RWPE2 (cell line): ENCODE data around the gene TMTC4.

Experiments used
- ATAC-seq: fragments of 200-7000 bp; cut with Tn5 transposase; 3 replicates; pipeline ENCODE4 v1.9.1; 2021; ENCODE audit warnings: low read depth
- DNase-seq: peaks from one replicate; pipeline ENCODE4 v3.0.0-alpha.2; 2020; ENCODE audit warnings: low spot score
- H3K27ac ChIP-seq: fragments of 450-650 bp; 2 replicates; pipeline ENCODE4 v1.5.1; 2017; ENCODE audit warnings: mild to moderate bottlenecking; ENCODE audit not compliant: poor library complexity, severe bottlenecking
- H3K27me3 ChIP-seq: fragments of 250-450 bp; sonication (Bioruptor Pico); 2 replicates; pipeline ENCODE4 v1.5.1; 2021; ENCODE audit warnings: mild to moderate bottlenecking, moderate library complexity; ENCODE audit not compliant: insufficient read depth, poor library complexity, severe bottlenecking
- H3K36me3 ChIP-seq: fragments of 250-450 bp; sonication (Bioruptor Pico); 2 replicates; pipeline ENCODE4 v1.5.1; 2020; ENCODE audit warnings: low read depth, mild to moderate bottlenecking, moderate library complexity
- H3K4me1 ChIP-seq: fragments of 250-450 bp; sonication (Bioruptor Pico); 2 replicates; pipeline ENCODE4 v1.5.1; 2021; ENCODE audit warnings: mild to moderate bottlenecking, moderate library complexity; ENCODE audit not compliant: insufficient read depth, poor library complexity, severe bottlenecking
- H3K4me3 ChIP-seq: fragments of 250-450 bp; sonication (Bioruptor Pico); 2 replicates; pipeline ENCODE4 v1.5.1; 2021; ENCODE audit warnings: mild to moderate bottlenecking, moderate library complexity; ENCODE audit not compliant: severe bottlenecking
- H3K9me3 ChIP-seq: fragments of 250-450 bp; sonication (Bioruptor Pico); 2 replicates; pipeline ENCODE4 v1.5.1; 2021; ENCODE audit warnings: mild to moderate bottlenecking, moderate library complexity; ENCODE audit not compliant: severe bottlenecking
- TF ChIP-seq, protein P1 (sequence below): fragments of 450-650 bp; IDR thresholded peaks from one replicate; pipeline ENCODE4 v1.5.1; 2017; ENCODE audit warnings: mild to moderate bottlenecking, moderate library complexity; ENCODE audit not compliant: poor library complexity, severe bottlenecking

Gene TMTC4

DNA sequence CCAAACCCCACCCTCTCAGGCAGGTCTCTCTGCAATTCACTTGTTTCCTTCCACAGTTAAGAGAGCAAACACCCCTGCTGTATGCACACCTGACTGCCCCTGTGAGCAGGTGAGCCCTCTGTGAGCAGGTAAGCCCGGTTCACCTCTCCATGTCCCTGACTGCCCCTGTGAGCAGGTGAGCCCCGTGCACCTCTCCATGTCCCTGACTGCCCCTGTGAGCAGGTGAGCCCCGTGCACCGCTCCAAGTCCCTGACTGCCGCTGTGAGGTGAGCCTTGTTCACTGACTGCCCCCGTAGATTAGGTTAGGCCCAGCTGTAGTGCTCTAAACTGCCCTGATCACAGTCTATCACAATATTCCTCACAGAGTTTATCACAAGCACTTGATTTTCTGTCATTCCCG, 29.2 kb downstream of the TMTC4 start:
- Histone ChIP-seq H3K4me1 (no peaks in the 10 kb centered on the region), H3K27me3 (no peaks in the 10 kb centered on the region), H3K36me3 (0 out of 2 replicates have a peak, but pooled peaks cover 4% of the 10 kb centered on the region), H3K4me3 (no peak overlapping the region), H3K9me3 (no peaks in the 10 kb centered on the region), H3K27ac (no peak overlapping the region)
- TF ChIP-seq, protein P1, sequence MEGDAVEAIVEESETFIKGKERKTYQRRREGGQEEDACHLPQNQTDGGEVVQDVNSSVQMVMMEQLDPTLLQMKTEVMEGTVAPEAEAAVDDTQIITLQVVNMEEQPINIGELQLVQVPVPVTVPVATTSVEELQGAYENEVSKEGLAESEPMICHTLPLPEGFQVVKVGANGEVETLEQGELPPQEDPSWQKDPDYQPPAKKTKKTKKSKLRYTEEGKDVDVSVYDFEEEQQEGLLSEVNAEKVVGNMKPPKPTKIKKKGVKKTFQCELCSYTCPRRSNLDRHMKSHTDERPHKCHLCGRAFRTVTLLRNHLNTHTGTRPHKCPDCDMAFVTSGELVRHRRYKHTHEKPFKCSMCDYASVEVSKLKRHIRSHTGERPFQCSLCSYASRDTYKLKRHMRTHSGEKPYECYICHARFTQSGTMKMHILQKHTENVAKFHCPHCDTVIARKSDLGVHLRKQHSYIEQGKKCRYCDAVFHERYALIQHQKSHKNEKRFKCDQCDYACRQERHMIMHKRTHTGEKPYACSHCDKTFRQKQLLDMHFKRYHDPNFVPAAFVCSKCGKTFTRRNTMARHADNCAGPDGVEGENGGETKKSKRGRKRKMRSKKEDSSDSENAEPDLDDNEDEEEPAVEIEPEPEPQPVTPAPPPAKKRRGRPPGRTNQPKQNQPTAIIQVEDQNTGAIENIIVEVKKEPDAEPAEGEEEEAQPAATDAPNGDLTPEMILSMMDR, result no peak
- DNase-seq, result no peak
- ATAC-seq, result no peak

DNA sequence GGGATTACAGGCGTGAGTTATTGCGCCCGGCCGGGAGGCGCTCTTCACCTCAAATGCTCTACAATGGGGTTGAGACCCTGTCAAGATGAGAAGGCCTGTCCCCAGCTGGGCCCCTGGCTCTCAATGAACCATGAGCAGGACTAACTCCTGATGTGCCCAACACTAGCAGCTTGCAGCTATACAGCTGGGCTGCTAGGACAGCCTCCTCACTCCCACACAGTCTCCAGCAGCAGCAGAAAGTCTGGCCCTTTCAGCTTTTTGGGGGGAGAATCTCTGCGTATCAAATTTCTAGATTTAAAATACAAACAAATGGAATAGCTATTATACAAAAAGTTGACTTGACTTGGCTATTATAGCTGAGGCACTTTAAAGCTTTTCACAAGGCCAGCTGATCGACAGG, 30.2 kb downstream of the TMTC4 start:
- no peak for ATAC-seq
- no peaks in the 10 kb centered on the region for H3K4me1 ChIP-seq
- no peak overlapping the region for H3K4me3 ChIP-seq
- no peaks in the 10 kb centered on the region for H3K27me3 ChIP-seq
- peaks cover 7% of the 10 kb centered on the region; the same call in 1 of the 2 replicates for H3K36me3 ChIP-seq
- DNase-seq, result no peak
- H3K9me3 ChIP-seq, result no peaks in the 10 kb centered on the region
- H3K27ac ChIP-seq, result no peak overlapping the region
- TF ChIP-seq, protein P1, result no peak

DNA sequence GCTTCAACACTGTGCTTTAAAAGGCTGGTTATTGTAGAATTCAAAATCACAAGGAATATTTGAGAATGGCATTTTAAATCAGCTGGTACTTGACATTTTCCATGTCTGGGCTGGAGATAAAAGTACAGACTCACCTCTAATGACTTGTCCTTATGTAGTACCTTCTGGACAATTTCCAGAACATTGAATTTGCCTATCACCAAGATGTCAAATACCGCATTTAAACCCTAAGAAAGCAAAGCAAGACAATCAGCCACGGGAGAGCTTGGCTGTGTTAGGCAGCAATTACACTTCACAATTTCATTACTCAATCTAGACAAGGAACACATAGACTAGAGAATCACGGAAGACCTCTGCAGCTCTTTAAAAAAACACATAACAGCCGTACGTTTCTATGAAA, 36.8 kb downstream of the TMTC4 start:
- TF ChIP-seq, protein P1, result no peak
- ATAC-seq, result no peak
- H3K36me3 ChIP-seq, result peaks cover 40% of the 10 kb centered on the region

DNA sequence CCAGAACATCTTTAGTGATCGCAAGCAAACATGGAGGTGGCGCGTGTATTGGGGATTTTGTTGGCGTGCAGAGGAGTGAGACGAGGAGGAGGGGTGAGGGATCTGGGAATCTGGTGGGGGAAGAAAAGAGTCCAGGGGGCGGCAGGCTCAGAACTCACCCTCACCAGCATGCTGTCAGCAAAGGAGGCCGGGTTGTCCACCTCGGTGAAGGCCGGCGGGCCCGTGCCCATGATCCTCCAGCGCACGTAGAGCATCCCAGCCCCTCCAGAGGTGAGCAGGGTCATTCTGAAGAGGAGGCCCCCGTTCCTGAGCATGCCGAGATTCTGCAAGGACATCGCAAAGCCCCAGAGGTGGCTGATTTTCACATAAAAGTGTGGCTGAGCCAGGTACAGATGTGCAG, 37.2 kb downstream of the TMTC4 start:
- H3K27me3 ChIP-seq, result no peaks in the 10 kb centered on the region
- peaks cover 6% of the 10 kb centered on the region for H3K4me1 ChIP-seq
- no peaks in the 10 kb centered on the region for H3K9me3 ChIP-seq
- DNase-seq (no peak), ATAC-seq (no peak)
- H3K4me3 ChIP-seq, result no peak overlapping the region
- H3K27ac ChIP-seq, result no peak overlapping the region
- TF ChIP-seq, protein P1, result no peak
- H3K36me3 ChIP-seq, result peaks cover 44% of the 10 kb centered on the region

More for the DNA sequence above, 36.8 kb downstream of the TMTC4 start:
- Histone ChIP-seq H3K4me3 (no peak overlapping the region), H3K27ac (no peak overlapping the region), H3K4me1 (peaks cover 6% of the 10 kb centered on the region), H3K27me3 (no peaks in the 10 kb centered on the region), H3K9me3 (no peaks in the 10 kb centered on the region)
- no peak for DNase-seq

DNA sequence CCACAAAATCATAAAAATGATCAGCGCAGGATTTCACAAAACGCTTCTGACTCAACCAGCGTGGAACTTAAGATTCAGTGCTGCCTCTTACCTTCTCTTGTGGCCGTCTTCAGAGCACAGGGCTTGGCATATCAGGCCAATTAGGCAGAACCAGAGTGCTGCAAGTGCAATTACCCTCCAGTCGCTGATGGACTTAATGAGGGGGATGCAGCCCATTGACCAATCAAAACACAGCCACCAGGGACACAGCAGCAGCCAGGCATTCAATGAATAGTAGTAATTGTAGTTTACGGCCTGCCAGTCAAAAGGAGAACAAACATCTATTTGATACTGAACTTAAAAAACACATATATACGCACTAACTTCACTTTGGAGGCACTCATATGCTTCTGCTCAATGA, 38.2 kb downstream of the TMTC4 start:
- Histone ChIP-seq H3K4me1 (peaks cover 6% of the 10 kb centered on the region), H3K9me3 (no peaks in the 10 kb centered on the region), H3K27me3 (no peaks in the 10 kb centered on the region), H3K36me3 (peaks cover 49% of the 10 kb centered on the region), H3K4me3 (no peak overlapping the region), H3K27ac (no peak overlapping the region)
- no peak for DNase-seq
- TF ChIP-seq, protein P1, result no peak
- no peak for ATAC-seq
